Upper lobe of left lung (tissue), 4 donors: ENCODE measurements around the gene SSBP3.

Source experiments
- POLR2A ChIP-seq, 4 donors: fragments of 450-650 bp; IDR thresholded peaks; one replicate each; pipeline ENCODE4 v1.5.1; 2016 to 2017; ENCODE audit warnings: antibody characterized with exemption in 4 of 4, mild to moderate bottlenecking in 2 of 4
- POLR2AphosphoS5 ChIP-seq, 2 donors: sonication (generic); formaldehyde crosslinking; IDR thresholded peaks; one replicate each; pipeline ENCODE4 v1.5.1; 2017; ENCODE audit warnings: antibody characterized with exemption in 2 of 2
- TF ChIP-seq, protein P1 (sequence below), 6 experiments: fragments of 450-650 bp in 4 of 6; fragments of 200-600 bp in 2 of 6; sonication (generic) in 2 of 6; IDR thresholded peaks; one replicate each; pipeline ENCODE4 v1.5.1; 2016 to 2019; ENCODE audit warnings: antibody characterized with exemption in 6 of 6

DNA sequence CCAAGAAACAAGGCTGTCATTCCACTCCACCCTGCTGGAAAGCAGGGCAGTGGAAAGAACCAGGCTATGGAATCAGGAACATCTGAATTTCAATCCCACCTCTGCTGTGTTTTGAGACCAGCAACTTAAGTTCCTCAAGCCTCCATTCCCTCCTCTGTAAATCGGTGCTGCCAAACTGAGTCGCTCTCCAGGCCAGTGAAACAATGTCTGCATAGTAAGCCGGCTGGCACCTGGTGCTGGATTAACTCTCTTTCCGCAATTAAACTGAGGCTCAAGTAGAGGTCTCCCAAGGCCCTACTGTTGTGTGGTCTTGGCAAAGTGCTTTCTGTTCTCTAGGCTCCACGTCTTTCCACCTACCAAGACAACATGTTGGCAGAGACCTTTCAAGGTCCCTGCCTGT is 65.3 kb downstream of the SSBP3 start:
- TF ChIP-seq POLR2A (IDR thresholded peaks at IDR 0.05): no peak
- TF ChIP-seq, protein P1, sequence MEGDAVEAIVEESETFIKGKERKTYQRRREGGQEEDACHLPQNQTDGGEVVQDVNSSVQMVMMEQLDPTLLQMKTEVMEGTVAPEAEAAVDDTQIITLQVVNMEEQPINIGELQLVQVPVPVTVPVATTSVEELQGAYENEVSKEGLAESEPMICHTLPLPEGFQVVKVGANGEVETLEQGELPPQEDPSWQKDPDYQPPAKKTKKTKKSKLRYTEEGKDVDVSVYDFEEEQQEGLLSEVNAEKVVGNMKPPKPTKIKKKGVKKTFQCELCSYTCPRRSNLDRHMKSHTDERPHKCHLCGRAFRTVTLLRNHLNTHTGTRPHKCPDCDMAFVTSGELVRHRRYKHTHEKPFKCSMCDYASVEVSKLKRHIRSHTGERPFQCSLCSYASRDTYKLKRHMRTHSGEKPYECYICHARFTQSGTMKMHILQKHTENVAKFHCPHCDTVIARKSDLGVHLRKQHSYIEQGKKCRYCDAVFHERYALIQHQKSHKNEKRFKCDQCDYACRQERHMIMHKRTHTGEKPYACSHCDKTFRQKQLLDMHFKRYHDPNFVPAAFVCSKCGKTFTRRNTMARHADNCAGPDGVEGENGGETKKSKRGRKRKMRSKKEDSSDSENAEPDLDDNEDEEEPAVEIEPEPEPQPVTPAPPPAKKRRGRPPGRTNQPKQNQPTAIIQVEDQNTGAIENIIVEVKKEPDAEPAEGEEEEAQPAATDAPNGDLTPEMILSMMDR (IDR thresholded peaks at IDR 0.05): no peak
- no peak for TF ChIP-seq POLR2AphosphoS5 (IDR thresholded peaks at IDR 0.05)
